ENCODE measurements around the gene HOXA4. TPM values are rescaled to one million over a fixed set of nuclear protein-coding genes. Genes with fewer than 3 reads are reported as not detected.

Gene HOXA4
- total RNA-seq, 1 experiment from 2014 or later = 4.8 TPM

DNA sequence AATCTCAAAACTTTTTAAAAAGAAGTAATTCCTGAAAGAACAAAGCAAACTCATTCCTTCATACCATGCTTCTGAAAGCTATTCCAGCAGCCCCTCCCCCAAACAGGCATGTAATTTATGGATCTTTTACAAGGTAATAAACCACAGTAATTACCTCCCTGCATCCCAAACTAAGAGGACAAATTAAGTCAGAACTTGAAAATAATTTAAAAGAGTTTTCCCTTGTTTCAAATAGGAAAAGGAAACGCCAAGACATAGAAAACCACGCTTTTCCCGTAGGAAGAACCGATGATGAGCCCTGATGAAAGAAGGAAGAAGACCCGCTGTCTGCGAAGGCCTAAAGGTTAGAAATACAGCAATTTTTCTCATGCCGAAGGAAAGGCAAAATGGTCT, 8.9 kb downstream of the HOXA4 start:
- peak overlapping the region; percentile 60 for H3K4me3 ChIP-seq (ENCODE audit: low read depth, low read length)
- Mint-ChIP-seq H3K9me3 (ENCODE audit: unreplicated experiment) (no peaks in the 10 kb centered on the region), H3K4me3 (ENCODE audit: unreplicated experiment) (peak overlapping the region; percentile 92), H3K4me1 (ENCODE audit: low read depth, unreplicated experiment) (peaks cover 38% of the 10 kb centered on the region), H3K27me3 (ENCODE audit: insufficient read depth, unreplicated experiment) (no peaks in the 10 kb centered on the region), H3K36me3 (ENCODE audit: insufficient read depth, unreplicated experiment) (peaks cover 46% of the 10 kb centered on the region), H3K27ac (ENCODE audit: unreplicated experiment) (peak overlapping the region; percentile 95)
- no peaks in the 10 kb centered on the region for H3K36me3 ChIP-seq (ENCODE audit: control insufficient read depth, insufficient read depth, low read length)
- no peak for TF ChIP-seq CTCF (IDR thresholded peaks at IDR 0.05; ENCODE audit: insufficient read depth in 1 of 2, low read depth in 1 of 2, low read length in 1 of 2, severe bottlenecking in 1 of 2, unreplicated experiment in 1 of 2)
- no peaks in the 10 kb centered on the region for H3K9me3 ChIP-seq
- POLR2A ChIA-PET = interaction anchor here (0.5 to 1.8 kb wide), 8 partner anchors 8 to 70 kb away, joined by 3 to 9 read pairs (median 3); partner anchors contain the start of genes HOXA4 and HOXA5
- BruUV-seq (replicated peaks) = TSS peak; percentile 68
- no peaks in the 10 kb centered on the region for H3K27me3 ChIP-seq (replicated peaks; ENCODE audit: control insufficient read depth, insufficient read depth, low read length)
- CTCF ChIA-PET = interaction anchor here (1.4 to 1.6 kb wide), 2 partner anchors 11 to 58 kb away, joined by 3 to 4 read pairs; no protein-coding TSS in a partner anchor
- intact Hi-C loops (cut with micrococcal nuclease; ENCODE audit: unreplicated experiment) = loop anchor here (1.0 to 5.0 kb wide), 3 partner anchors 9 to 174 kb away; partner anchors contain the start of gene HOXA4
- peaks cover 70% of the 10 kb centered on the region for H3K4me1 ChIP-seq
- DNase-seq = no peak

DNA sequence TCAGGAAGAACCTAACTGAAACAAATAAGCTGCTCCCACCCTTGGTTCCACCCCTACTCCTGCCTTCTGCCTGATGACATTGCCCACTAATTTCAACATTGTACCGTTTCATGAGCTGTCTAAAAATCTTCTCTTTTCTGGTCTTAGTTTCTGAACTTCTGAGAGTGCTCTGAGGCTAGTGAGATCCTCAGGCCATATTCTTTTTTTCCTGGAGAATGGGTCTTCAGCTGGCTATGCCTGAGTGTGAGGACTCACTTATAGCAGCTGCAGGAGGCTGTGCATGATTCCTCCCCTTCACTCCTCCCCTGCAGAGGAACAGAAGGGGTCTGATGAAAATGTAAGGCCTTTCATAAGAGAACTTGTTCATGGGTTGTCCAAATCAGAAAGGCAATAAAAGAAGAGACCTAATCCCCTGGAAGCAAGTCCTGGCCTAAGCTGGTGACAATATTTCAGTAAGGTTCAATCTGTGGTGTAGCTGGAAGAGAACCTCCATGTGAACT, 11.1 kb downstream of the HOXA4 start:
- Histone ChIP-seq H3K4me1 (peaks cover 56% of the 10 kb centered on the region), H3K36me3 (ENCODE audit: control insufficient read depth, insufficient read depth, low read length) (no peaks in the 10 kb centered on the region), H3K9me3 (no peaks in the 10 kb centered on the region), H3K4me3 (ENCODE audit: low read depth, low read length) (no peak overlapping the region), H3K27me3 (replicated peaks; ENCODE audit: control insufficient read depth, insufficient read depth, low read length) (no peaks in the 10 kb centered on the region)
- no TSS peak for BruUV-seq (replicated peaks)
- ChIA-PET POLR2A (no interaction called here), CTCF (no interaction called here)
- intact Hi-C loops (cut with micrococcal nuclease; ENCODE audit: unreplicated experiment) = no loop called here
- TF ChIP-seq CTCF (IDR thresholded peaks at IDR 0.05; ENCODE audit: insufficient read depth in 1 of 2, low read depth in 1 of 2, low read length in 1 of 2, severe bottlenecking in 1 of 2, unreplicated experiment in 1 of 2) = no peak
- Mint-ChIP-seq H3K27ac (ENCODE audit: unreplicated experiment) (no peak overlapping the region), H3K4me1 (ENCODE audit: low read depth, unreplicated experiment) (peaks cover 39% of the 10 kb centered on the region), H3K27me3 (ENCODE audit: insufficient read depth, unreplicated experiment) (no peaks in the 10 kb centered on the region), H3K4me3 (ENCODE audit: unreplicated experiment) (peak overlapping the region; percentile 92), H3K36me3 (ENCODE audit: insufficient read depth, unreplicated experiment) (peaks cover 45% of the 10 kb centered on the region), H3K9me3 (ENCODE audit: unreplicated experiment) (no peaks in the 10 kb centered on the region)
- DNase-seq = no peak

- TF ChIP-seq CTCF (IDR thresholded peaks at IDR 0.05; ENCODE audit: insufficient read depth in 1 of 2, low read depth in 1 of 2, low read length in 1 of 2, severe bottlenecking in 1 of 2, unreplicated experiment in 1 of 2) = no peak
- DNase-seq = no peak
- Histone ChIP-seq H3K4me3 (ENCODE audit: low read depth, low read length) (no peak overlapping the region), H3K9me3 (no peaks in the 10 kb centered on the region), H3K4me1 (peaks cover 50% of the 10 kb centered on the region), H3K36me3 (ENCODE audit: control insufficient read depth, insufficient read depth, low read length) (no peaks in the 10 kb centered on the region), H3K27me3 (replicated peaks; ENCODE audit: control insufficient read depth, insufficient read depth, low read length) (no peaks in the 10 kb centered on the region)
- no peaks in the 10 kb centered on the region for H3K9me3 Mint-ChIP-seq (ENCODE audit: unreplicated experiment)
- peaks cover 39% of the 10 kb centered on the region for H3K36me3 Mint-ChIP-seq (ENCODE audit: insufficient read depth, unreplicated experiment)
- POLR2A ChIA-PET = no interaction called here
- BruUV-seq (replicated peaks) = no TSS peak
- CTCF ChIA-PET = no interaction called here
- no peak overlapping the region for H3K27ac Mint-ChIP-seq (ENCODE audit: unreplicated experiment)
- peak overlapping the region; percentile 59 for H3K4me3 Mint-ChIP-seq (ENCODE audit: unreplicated experiment)
- intact Hi-C loops (cut with micrococcal nuclease; ENCODE audit: unreplicated experiment) = no loop called here
- H3K27me3 Mint-ChIP-seq (ENCODE audit: insufficient read depth, unreplicated experiment) = no peaks in the 10 kb centered on the region
- peaks cover 34% of the 10 kb centered on the region for H3K4me1 Mint-ChIP-seq (ENCODE audit: low read depth, unreplicated experiment)
Observed at GRCh38 chr7:27118580-27118979, 12.0 kb downstream of the HOXA4 start.

All from Caco-2 (cell line).